Sigmoid colon (tissue), 4 donors: Measurements from ENCODE around the gene CD33.

Experiments
- POLR2A ChIP-seq, 2 donors: fragments of 450-650 bp; IDR thresholded peaks; one replicate each; pipeline ENCODE4 v1.6.1; 2016; ENCODE audit warnings: antibody characterized with exemption in 2 of 2, mild to moderate bottlenecking in 2 of 2, moderate library complexity in 2 of 2
- POLR2AphosphoS5 ChIP-seq, 4 donors: sonication (generic); formaldehyde crosslinking; IDR thresholded peaks; one replicate each; pipeline ENCODE4 v1.6.1; 2017; ENCODE audit warnings: antibody characterized with exemption in 4 of 4
- TF ChIP-seq, protein P1 (sequence below), 4 experiments: fragments of 450-650 bp in 3 of 4; fragments of 200-600 bp in 1 of 4; IDR thresholded peaks; one replicate each; pipeline ENCODE4 v1.5.1; 2016 to 2019; ENCODE audit warnings: antibody characterized with exemption in 4 of 4, mild to moderate bottlenecking in 3 of 4, moderate library complexity in 2 of 4

DNA sequence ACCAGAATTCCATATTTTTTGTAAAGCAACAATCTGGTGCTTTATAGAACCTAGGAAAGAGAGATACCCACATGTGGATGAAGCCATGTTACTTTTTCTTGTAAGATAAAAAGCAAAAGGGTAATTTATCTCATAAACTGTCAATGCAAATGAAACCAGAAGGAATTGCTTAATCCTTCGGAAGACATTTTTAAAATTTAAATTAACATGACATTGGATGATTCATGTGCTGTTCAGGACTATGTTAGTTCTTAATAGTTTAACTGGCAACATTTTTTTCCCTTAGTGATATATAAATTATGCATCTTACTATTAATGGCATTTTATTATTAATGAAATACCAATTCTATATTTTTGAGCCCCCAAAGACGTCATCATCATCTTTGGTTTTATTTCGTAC is 60.8 kb downstream of the CD33 start:
- TF ChIP-seq, protein P1, sequence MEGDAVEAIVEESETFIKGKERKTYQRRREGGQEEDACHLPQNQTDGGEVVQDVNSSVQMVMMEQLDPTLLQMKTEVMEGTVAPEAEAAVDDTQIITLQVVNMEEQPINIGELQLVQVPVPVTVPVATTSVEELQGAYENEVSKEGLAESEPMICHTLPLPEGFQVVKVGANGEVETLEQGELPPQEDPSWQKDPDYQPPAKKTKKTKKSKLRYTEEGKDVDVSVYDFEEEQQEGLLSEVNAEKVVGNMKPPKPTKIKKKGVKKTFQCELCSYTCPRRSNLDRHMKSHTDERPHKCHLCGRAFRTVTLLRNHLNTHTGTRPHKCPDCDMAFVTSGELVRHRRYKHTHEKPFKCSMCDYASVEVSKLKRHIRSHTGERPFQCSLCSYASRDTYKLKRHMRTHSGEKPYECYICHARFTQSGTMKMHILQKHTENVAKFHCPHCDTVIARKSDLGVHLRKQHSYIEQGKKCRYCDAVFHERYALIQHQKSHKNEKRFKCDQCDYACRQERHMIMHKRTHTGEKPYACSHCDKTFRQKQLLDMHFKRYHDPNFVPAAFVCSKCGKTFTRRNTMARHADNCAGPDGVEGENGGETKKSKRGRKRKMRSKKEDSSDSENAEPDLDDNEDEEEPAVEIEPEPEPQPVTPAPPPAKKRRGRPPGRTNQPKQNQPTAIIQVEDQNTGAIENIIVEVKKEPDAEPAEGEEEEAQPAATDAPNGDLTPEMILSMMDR (IDR thresholded peaks at IDR 0.05): no peak
- TF ChIP-seq POLR2A (IDR thresholded peaks at IDR 0.05) (no peak), POLR2AphosphoS5 (IDR thresholded peaks at IDR 0.05) (no peak)
